HEK293 (cell line): ENCODE results near the gene ST6GALNAC1.

Source experiments
- CTCF ChIA-PET: fragments of 350-600 bp; formaldehyde crosslinking; extraction: SDS; loops from one replicate; lab custom pipeline; 2021; ENCODE audit warnings: antibody characterized with exemption; lab: Yijun Ruan, JAX
- POLR2A ChIA-PET: fragments of 300-600 bp; formaldehyde crosslinking; extraction: SDS; loops from one replicate; lab custom pipeline; 2020; ENCODE audit warnings: antibody characterized with exemption, inconsistent platforms; lab: Yijun Ruan, JAX
- H3K27ac ChIP-seq: fragments of 200-500 bp; sonication (Bioruptor generic); 2 replicates; pipeline ENCODE4 v1.5.1; 2014; ENCODE audit warnings: low read depth, low read length, control low read depth, inconsistent platforms; ENCODE audit errors: extremely low read depth
- H3K36me3 ChIP-seq, 2 experiments: fragments of 200-500 bp in 1 of 2; sonication (Bioruptor generic) in 1 of 2; 1 replicate in 1 of 2; 2 replicates in 1 of 2; pipeline ENCODE4 v1.5.1; 2014 to 2017; ENCODE audit warnings: inconsistent platforms in 2 of 2, low read length in 2 of 2; ENCODE audit not compliant: control insufficient read depth in 2 of 2, insufficient read depth in 1 of 2
- H3K4me1 ChIP-seq: fragments of 200-500 bp; sonication (Bioruptor generic); 2 replicates; pipeline ENCODE4 v1.5.1; 2014; ENCODE audit warnings: mild to moderate bottlenecking, low read length, inconsistent platforms; ENCODE audit not compliant: control insufficient read depth, insufficient read depth
- H3K4me3 ChIP-seq: 2 replicates; pipeline ENCODE4 v1.5.1; 2011; ENCODE audit warnings: low read depth, mild to moderate bottlenecking, control low read depth, low read length, moderate library complexity
- H3K9me3 ChIP-seq: fragments of 200-500 bp; sonication (Bioruptor generic); 2 replicates; pipeline ENCODE4 v1.5.1; 2014; ENCODE audit warnings: low read depth, low read length, inconsistent platforms; ENCODE audit not compliant: control insufficient read depth, insufficient read depth
- SP2 ChIP-seq: fragments of 450-650 bp; formaldehyde crosslinking; IDR thresholded peaks from 2 replicates; pipeline ENCODE4 v1.5.1; 2016; ENCODE audit warnings: missing biosample characterization, missing genetic modification characterization
- SP7 ChIP-seq: fragments of 450-650 bp; formaldehyde crosslinking; IDR thresholded peaks from 2 replicates; pipeline ENCODE4 v1.5.1; 2016; ENCODE audit warnings: missing biosample characterization, missing genetic modification characterization
- ZNF121 ChIP-seq: fragments of 450-650 bp; formaldehyde crosslinking; IDR thresholded peaks from 2 replicates; pipeline ENCODE4 v1.5.1; 2016; ENCODE audit warnings: missing biosample characterization, missing genetic modification characterization
- ZNF16 ChIP-seq: fragments of 450-650 bp; formaldehyde crosslinking; IDR thresholded peaks from 2 replicates; pipeline ENCODE4 v1.5.1; 2016; ENCODE audit warnings: low read depth, missing biosample characterization, missing genetic modification characterization
- ZNF2 ChIP-seq: fragments of 450-650 bp; formaldehyde crosslinking; IDR thresholded peaks from 2 replicates; pipeline ENCODE4 v1.5.1; 2016; ENCODE audit warnings: missing biosample characterization, missing genetic modification characterization
- ZNF214 ChIP-seq: fragments of 450-650 bp; formaldehyde crosslinking; IDR thresholded peaks from 2 replicates; pipeline ENCODE4 v1.5.1; 2017; ENCODE audit warnings: missing biosample characterization, mild to moderate bottlenecking, missing genetic modification characterization, borderline replicate concordance
- ZNF266 ChIP-seq: fragments of 450-650 bp; formaldehyde crosslinking; IDR thresholded peaks from 2 replicates; pipeline ENCODE4 v1.5.1; 2016; ENCODE audit warnings: missing biosample characterization, missing genetic modification characterization, low read depth
- ZNF311 ChIP-seq: fragments of 450-650 bp; formaldehyde crosslinking; IDR thresholded peaks from 2 replicates; pipeline ENCODE4 v1.5.1; 2017; ENCODE audit warnings: missing biosample characterization, missing genetic modification characterization, borderline replicate concordance
- ZNF426 ChIP-seq: fragments of 450-650 bp; formaldehyde crosslinking; IDR thresholded peaks from 2 replicates; pipeline ENCODE4 v1.5.1; 2017; ENCODE audit warnings: missing biosample characterization, missing genetic modification characterization, mild to moderate bottlenecking, inconsistent platforms, moderate library complexity
- ZNF600 ChIP-seq: fragments of 450-650 bp; formaldehyde crosslinking; IDR thresholded peaks from 2 replicates; pipeline ENCODE4 v1.5.1; 2016; ENCODE audit warnings: missing biosample characterization, missing genetic modification characterization
- ZNF626 ChIP-seq: fragments of 450-650 bp; sonication (Bioruptor Pico); formaldehyde crosslinking; IDR thresholded peaks from 2 replicates; pipeline ENCODE4 v1.5.1; 2018; ENCODE audit warnings: missing biosample characterization, missing genetic modification characterization, inconsistent platforms
- ZNF677 ChIP-seq: fragments of 450-650 bp; IDR thresholded peaks from 2 replicates; pipeline ENCODE4 v1.5.0; 2018; ENCODE audit warnings: missing biosample characterization, mild to moderate bottlenecking, missing genetic modification characterization, moderate library complexity
- ZNF747 ChIP-seq: fragments of 450-650 bp; formaldehyde crosslinking; IDR thresholded peaks from 2 replicates; pipeline ENCODE4 v1.5.1; 2016; ENCODE audit warnings: missing biosample characterization, missing genetic modification characterization
- ZNF76 ChIP-seq: fragments of 450-650 bp; formaldehyde crosslinking; IDR thresholded peaks from 2 replicates; pipeline ENCODE4; 2016; ENCODE audit warnings: low read depth, missing biosample characterization, missing genetic modification characterization, borderline replicate concordance
- ZXDB ChIP-seq: fragments of 450-650 bp; formaldehyde crosslinking; IDR thresholded peaks from 2 replicates; pipeline ENCODE4 v1.5.1; 2016; ENCODE audit warnings: missing biosample characterization, missing genetic modification characterization
- TF ChIP-seq, protein P1 (sequence below): fragments of 450-650 bp; formaldehyde crosslinking; IDR thresholded peaks from 2 replicates; pipeline ENCODE4 v1.5.1; 2017; ENCODE audit warnings: missing biosample characterization, mild to moderate bottlenecking, missing genetic modification characterization, moderate library complexity
- TF ChIP-seq, protein P2 (sequence below): fragments of 450-650 bp; formaldehyde crosslinking; IDR thresholded peaks from 2 replicates; pipeline ENCODE4 v1.5.1; 2016; ENCODE audit warnings: missing biosample characterization, missing genetic modification characterization
- TF ChIP-seq, protein P3 (sequence below): fragments of 450-650 bp; IDR thresholded peaks from 2 replicates; pipeline ENCODE4 v1.5.1; 2018; ENCODE audit warnings: missing biosample characterization, mild to moderate bottlenecking, missing genetic modification characterization
- TF ChIP-seq, protein P4 (sequence below): fragments of 450-650 bp; IDR thresholded peaks from 2 replicates; pipeline ENCODE4 v1.5.1; 2018; ENCODE audit warnings: missing biosample characterization, missing genetic modification characterization
- TF ChIP-seq, protein P5 (sequence below): fragments of 450-650 bp; formaldehyde crosslinking; IDR thresholded peaks from 2 replicates; pipeline ENCODE4 v1.5.0; 2017; ENCODE audit warnings: missing biosample characterization, missing genetic modification characterization, borderline replicate concordance

ST6GALNAC1 gene

DNA sequence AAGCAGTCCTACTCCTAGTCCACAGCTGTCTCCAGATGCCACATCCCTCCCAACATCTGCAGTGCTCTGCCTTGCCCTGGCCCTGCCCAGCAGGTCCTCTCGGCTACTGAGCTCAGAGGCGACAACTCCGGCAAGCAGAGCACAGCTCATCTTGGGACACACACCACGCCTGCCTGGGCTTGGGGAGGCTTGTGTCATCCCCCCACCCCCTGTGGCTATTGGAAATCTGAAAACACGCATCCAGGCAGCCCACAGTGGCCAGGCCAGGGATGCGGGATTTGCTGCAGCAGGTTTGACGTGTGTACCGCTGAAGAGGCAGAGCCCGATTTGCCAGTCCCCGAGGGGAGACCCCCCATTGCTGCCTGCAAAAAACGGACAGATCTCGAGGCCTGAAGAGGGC is 41.8 kb upstream of the ST6GALNAC1 start (continued):
- TF ChIP-seq, protein P1, sequence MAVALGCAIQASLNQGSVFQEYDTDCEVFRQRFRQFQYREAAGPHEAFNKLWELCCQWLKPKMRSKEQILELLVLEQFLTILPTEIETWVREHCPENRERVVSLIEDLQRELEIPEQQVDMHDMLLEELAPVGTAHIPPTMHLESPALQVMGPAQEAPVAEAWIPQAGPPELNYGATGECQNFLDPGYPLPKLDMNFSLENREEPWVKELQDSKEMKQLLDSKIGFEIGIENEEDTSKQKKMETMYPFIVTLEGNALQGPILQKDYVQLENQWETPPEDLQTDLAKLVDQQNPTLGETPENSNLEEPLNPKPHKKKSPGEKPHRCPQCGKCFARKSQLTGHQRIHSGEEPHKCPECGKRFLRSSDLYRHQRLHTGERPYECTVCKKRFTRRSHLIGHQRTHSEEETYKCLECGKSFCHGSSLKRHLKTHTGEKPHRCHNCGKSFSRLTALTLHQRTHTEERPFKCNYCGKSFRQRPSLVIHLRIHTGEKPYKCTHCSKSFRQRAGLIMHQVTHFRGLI (tag by site-specific recombination), result no peak
- TF ChIP-seq ZXDB (tag by site-specific recombination), result no peak
- no peak for TF ChIP-seq ZNF214
- TF ChIP-seq, protein P2, sequence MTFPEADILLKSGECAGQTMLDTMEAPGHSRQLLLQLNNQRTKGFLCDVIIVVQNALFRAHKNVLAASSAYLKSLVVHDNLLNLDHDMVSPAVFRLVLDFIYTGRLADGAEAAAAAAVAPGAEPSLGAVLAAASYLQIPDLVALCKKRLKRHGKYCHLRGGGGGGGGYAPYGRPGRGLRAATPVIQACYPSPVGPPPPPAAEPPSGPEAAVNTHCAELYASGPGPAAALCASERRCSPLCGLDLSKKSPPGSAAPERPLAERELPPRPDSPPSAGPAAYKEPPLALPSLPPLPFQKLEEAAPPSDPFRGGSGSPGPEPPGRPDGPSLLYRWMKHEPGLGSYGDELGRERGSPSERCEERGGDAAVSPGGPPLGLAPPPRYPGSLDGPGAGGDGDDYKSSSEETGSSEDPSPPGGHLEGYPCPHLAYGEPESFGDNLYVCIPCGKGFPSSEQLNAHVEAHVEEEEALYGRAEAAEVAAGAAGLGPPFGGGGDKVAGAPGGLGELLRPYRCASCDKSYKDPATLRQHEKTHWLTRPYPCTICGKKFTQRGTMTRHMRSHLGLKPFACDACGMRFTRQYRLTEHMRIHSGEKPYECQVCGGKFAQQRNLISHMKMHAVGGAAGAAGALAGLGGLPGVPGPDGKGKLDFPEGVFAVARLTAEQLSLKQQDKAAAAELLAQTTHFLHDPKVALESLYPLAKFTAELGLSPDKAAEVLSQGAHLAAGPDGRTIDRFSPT, result no peak
- no peak for TF ChIP-seq ZNF76
- TF ChIP-seq, protein P3, sequence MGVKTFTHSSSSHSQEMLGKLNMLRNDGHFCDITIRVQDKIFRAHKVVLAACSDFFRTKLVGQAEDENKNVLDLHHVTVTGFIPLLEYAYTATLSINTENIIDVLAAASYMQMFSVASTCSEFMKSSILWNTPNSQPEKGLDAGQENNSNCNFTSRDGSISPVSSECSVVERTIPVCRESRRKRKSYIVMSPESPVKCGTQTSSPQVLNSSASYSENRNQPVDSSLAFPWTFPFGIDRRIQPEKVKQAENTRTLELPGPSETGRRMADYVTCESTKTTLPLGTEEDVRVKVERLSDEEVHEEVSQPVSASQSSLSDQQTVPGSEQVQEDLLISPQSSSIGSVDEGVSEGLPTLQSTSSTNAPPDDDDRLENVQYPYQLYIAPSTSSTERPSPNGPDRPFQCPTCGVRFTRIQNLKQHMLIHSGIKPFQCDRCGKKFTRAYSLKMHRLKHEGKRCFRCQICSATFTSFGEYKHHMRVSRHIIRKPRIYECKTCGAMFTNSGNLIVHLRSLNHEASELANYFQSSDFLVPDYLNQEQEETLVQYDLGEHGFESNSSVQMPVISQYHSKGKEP, result no peak
- TF ChIP-seq ZNF121 (tag by site-specific recombination), result no peak
- 0 out of 2 replicates have a peak, but pooled peaks have one; percentile 25 for TF ChIP-seq ZNF600 (tag by site-specific recombination)
- TF ChIP-seq SP7 (tag by site-specific recombination), result no peak
- TF ChIP-seq ZNF2 (tag by site-specific recombination), result no peak

DNA sequence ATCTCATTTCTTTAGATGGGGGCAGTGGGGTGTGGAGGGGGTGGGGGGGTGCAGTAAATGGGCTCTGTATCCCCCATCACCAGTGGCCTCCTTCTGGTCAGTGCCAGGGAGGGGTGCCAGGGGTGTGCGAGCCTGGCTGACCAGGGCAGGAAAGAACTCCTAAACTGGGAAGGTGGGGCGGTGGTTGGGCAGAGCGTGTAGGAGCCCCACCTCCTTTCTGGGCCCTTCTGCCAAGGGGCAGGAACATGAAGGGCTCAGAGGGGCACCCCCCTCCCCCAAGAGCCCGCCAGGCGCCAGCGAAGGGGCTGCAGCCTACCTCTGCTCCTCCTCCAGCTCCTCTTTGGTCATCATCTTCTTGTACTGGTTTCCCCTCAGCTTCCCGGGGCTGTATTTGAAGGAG is 41.2 kb upstream of the ST6GALNAC1 start:
- peaks cover 0 to 55% of the 10 kb centered on the region in 2 experiments; a peak in 2 of 3 replicates for H3K36me3 ChIP-seq
- no peak overlapping the region for H3K27ac ChIP-seq
- CTCF ChIA-PET, result interaction anchor here (0.6 to 14.2 kb wide), 5 partner anchors 13 to 316 kb away, joined by 3 to 175 read pairs (median 7); partner anchors contain the start of gene MXRA7
- POLR2A ChIA-PET, result interaction anchor here (0.7 to 1.7 kb wide), 6 partner anchors 13 to 181 kb away, joined by 3 to 7 read pairs (median 3); no protein-coding TSS in a partner anchor
- H3K4me1 ChIP-seq, result peaks cover 11% of the 10 kb centered on the region
- no peaks in the 10 kb centered on the region for H3K9me3 ChIP-seq
- no peak overlapping the region for H3K4me3 ChIP-seq
- TF ChIP-seq ZNF747 (tag by site-specific recombination), result no peak
- TF ChIP-seq, protein P4, sequence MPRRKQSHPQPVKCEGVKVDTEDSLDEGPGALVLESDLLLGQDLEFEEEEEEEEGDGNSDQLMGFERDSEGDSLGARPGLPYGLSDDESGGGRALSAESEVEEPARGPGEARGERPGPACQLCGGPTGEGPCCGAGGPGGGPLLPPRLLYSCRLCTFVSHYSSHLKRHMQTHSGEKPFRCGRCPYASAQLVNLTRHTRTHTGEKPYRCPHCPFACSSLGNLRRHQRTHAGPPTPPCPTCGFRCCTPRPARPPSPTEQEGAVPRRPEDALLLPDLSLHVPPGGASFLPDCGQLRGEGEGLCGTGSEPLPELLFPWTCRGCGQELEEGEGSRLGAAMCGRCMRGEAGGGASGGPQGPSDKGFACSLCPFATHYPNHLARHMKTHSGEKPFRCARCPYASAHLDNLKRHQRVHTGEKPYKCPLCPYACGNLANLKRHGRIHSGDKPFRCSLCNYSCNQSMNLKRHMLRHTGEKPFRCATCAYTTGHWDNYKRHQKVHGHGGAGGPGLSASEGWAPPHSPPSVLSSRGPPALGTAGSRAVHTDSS (tag by site-specific recombination), result no peak
- no peak for TF ChIP-seq SP2
- TF ChIP-seq, protein P5, sequence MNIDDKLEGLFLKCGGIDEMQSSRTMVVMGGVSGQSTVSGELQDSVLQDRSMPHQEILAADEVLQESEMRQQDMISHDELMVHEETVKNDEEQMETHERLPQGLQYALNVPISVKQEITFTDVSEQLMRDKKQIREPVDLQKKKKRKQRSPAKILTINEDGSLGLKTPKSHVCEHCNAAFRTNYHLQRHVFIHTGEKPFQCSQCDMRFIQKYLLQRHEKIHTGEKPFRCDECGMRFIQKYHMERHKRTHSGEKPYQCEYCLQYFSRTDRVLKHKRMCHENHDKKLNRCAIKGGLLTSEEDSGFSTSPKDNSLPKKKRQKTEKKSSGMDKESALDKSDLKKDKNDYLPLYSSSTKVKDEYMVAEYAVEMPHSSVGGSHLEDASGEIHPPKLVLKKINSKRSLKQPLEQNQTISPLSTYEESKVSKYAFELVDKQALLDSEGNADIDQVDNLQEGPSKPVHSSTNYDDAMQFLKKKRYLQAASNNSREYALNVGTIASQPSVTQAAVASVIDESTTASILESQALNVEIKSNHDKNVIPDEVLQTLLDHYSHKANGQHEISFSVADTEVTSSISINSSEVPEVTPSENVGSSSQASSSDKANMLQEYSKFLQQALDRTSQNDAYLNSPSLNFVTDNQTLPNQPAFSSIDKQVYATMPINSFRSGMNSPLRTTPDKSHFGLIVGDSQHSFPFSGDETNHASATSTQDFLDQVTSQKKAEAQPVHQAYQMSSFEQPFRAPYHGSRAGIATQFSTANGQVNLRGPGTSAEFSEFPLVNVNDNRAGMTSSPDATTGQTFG (tag by site-specific recombination), result no peak
- TF ChIP-seq, protein P1 (tag by site-specific recombination), result no peak
- TF ChIP-seq ZNF426 (tag by site-specific recombination), result no peak
- TF ChIP-seq ZNF311 (tag by site-specific recombination), result no peak
- TF ChIP-seq ZNF626 (tag by site-specific recombination), result no peak
- no peak for TF ChIP-seq ZNF266 (tag by site-specific recombination)
- TF ChIP-seq ZNF2 (tag by site-specific recombination), result no peak
- no peak for TF ChIP-seq ZNF677
- no peak for TF ChIP-seq ZNF16 (tag by site-specific recombination)
